GM19463 (cell line): ENCODE measurements around the gene NTRK2.

Experiments
- ATAC-seq: cut with Tn5 transposase; IDR thresholded peaks from one replicate; pipeline ENCODE4 v1.9.1; 2021; ENCODE audit warnings: mild to moderate bottlenecking, moderate library complexity; ENCODE audit not compliant: unreplicated experiment

The NTRK2 gene

DNA sequence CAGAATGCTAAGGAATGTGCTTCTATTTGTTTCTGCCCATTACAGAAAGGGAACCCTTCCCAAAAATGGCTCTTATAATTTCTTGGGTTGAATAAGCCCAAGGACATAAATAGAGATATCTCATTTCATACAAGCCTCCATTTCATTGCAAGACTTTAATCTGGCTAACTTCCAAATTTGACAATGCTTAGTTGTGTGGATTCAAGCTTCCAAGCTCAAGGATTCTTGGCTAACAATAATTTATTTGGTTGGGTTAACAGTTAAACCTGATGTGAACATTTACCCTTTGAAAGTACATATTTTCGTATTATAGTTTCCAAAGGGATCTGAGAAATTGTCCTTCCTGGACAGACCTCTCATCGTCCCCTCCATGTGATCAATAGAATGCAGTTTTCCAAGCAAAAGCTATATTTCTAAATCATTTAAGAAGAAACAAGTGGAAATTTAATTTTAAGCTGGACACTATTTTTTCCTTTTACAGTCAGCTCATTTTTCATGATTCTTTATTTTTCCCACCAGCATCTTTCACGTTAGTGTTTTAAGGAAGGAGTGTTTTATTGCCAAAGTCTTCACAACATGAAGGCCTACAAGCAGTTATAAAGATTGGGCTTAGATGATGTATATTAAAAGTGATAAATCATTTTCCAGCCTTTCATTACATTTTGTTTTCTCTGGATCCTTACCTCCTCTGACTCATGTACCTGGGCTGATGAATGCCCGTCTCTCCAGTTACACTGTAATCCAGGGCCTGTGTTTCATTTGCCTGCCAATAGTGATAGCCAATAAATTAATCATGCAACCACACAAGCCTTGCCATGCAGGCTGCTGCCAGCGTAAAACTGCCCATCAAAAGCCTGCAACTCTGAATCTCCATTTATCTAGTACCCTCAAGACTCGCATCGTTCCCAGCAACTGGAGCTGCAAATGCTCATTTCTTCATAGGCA lies 176.7 kb downstream of the NTRK2 start:
- no peak for ATAC-seq

DNA sequence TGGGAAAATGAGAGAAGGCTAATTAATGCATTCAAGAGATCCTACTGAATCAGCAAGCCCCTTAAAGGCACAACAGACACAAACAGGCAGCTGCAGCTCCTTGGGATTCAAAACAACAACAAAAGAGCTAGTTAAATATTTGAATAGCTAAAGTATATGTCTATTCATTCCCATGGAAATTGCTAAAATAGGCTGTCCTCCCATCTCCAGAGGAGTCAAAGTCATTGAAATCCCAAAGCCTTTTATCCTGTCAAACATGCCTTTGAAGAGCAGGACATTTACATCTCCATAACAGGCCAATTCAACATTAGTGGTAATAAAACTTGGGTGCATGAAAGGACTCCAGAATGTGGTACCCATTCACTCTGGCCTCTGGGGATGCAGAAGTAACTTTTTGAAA lies 177.4 kb downstream of the NTRK2 start:
- ATAC-seq, result no peak

DNA sequence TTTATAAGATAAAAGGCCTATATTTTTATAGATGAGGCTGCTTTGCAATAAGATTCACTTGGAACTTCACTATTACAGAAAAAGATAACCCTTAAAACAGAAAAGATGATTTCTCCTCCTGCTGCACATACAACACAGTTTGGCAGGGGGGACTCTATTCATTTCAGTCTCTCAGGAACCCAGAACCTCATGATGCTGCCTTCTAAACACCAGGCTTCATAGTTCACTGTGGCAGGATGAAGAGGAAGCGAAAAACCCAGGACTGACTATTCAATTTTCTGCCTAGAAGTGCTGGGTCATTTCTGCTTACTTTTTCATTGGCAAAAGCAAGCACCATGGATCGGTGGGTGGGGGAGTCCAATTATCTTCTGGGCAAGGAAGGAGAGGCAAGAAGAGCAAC lies 179.5 kb downstream of the NTRK2 start:
- no peak for ATAC-seq

DNA sequence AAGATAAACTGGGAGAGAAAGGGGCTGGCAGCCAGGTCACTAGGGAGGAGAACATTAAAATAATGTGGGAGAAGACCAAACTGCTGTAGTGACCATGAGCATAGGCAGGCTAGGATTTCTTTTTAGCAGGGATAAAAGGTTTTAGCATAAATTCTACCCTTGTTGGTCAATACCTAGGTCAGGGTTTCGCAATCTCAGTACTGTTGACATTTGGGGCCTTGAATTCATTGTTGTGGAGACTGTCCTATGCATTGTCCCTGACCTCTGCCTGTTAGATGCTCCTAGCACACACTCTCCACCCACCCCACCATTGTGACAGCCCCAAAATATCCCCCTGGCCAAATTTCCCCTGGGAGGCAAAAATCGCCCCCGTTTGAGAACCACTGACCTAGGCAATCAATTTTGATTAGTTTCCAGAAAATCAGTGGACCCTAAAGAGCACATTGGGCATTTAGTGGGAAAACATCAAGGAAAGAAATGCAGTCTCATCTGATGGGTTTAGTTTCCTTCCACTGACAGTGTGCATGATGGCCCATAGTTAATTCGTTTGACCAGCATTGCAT lies 181.4 kb downstream of the NTRK2 start:
- ATAC-seq, result no peak

DNA sequence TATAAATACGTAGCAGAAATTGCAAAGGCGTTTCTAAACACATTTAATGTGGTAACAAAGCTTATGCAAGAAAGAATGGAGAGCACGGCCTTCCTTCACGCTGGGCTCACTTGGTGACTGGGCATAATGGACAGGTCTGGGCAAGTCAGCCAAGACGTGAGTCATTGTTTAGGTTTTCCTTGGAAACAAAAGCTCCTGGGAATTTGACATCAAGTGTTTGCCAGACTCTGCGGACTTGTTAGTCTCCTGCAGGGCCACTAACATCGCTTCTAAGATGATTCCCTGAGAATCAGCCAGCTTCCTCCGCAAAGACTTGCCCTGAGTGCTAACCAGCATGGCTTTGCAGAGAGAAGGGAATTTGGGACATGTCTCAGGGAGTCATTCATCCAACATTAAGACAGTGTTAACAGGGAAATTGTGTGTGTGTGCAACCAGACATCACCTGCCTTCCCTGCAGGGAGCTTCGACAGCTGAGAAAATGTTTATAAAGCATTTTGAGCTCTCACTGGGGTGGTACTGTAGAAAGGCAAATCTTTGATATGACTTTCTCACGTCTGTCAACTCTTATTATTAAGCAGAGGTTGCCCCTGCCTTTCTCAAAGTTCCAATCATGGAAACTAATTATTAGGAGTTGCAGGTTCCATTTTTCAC lies 182.5 kb downstream of the NTRK2 start:
- ATAC-seq, result no peak

DNA sequence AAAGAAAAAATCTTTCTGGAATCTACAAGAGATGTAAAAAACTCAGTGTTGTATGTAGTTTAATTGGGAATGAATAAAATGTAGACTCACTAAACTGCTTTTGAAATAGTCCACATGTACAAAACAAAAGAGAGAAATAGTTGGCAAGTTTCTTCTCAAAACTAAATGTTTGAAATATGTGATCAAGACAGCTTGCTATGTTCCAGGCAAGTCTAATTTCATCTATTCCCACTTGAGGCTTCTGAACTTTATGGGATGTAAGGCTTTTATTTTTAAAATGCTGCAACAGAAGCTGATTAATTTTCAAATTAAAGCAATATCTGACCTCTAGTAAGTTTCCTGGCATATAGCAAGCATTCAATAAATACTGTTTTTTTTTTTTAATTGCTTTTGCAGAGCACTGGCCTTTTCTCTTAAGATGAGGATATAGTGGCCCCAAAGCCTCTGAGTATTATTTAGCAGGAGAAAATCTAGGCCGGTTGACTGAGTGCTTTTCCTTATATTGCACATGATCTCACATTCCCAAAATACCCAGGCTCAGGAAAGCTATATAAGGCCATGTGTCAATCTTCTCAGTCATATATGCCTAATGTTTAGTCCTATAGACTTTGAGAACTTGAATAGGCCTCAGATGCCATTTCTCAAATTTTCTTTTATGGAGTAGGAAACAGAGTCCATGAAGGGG lies 183.2 kb downstream of the NTRK2 start:
- no peak for ATAC-seq

DNA sequence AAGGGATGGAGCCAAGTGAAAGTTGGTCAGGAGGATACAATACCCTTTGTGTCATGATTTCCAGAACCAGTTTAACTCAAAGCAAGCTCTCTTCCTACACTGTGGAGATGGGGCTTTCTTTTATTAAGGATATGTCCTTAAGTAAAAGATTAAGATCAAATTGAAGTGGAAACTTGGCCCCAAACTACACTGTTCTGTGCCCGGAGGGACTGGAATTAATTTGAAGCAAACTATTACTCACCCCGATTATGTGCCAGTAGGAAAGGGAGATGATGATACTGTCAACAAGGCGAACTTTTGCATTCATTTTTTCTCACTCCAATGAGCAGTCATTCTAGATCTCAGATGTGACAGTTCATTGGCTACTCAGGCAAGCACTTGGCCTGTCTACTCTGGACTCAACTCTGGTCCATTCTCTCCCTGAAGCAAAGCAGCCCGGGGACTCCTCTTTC lies 186.7 kb downstream of the NTRK2 start:
- ATAC-seq, result no peak

DNA sequence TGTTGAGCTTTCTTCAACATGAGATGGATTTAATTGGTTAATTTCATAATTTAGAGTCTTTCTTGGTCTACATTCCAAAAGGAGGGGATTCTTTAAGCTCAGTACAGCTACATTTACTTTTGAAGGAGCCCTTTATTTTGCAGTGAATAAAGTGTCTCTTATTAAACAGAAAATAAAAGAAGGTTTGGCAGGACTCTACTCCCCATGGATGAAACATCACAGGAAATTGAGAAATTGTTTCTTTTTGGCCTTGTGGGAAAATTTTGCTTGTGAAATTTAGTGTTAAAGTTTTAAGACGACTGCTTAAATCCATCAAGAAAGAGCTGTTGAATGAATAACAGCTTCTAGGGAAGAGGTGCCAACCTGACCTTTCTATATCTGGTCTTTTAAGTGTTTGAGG lies 187.7 kb downstream of the NTRK2 start:
- ATAC-seq, result no peak

DNA sequence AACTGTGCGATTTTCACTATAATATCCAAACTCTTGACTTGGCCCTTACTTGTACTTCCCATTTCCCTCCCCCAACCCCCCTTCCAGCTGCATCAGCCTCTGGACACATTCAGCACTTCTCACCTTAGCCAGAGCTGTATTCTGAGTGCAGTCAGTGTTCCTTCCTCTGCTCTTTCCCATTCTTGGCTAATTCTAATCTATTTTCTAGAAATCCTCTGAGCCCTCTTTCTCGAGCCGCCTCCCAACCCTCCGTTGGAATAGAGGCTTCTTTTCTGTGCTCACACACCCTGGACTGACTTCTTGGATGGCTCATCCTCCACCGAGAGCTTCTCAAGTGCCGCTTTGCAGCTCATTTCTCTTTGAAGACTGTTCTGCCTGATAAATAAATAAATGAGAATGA lies 188.8 kb downstream of the NTRK2 start:
- ATAC-seq, result no peak

GRCh38 chr9:84860249-84861115 lies 191.0 kb downstream of the NTRK2 start:
- no peak for ATAC-seq

- ATAC-seq, result no peak
Measured at GRCh38 chr9:84861455-84861854, 191.9 kb downstream of the NTRK2 start.

DNA sequence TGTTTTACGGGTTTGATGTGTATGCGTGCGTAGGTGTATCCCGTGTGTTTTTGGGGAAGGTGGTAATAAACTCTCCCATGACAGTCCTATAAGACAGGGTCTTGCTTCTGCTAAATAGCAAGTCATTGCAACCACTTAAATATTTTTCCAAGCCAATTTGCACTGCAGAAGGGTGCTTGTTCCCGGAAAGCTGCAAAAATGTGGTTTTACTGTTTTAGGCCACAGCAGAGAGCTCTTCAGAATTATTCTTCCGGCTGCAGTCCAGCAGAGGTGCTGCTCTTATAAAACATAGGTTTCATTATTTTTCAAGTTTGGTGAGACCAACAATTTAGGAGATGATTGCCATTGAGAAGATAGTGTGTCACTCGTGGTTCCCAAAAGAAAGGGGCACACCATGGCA lies 192.8 kb downstream of the NTRK2 start:
- no peak for ATAC-seq

GRCh38 chr9:84862810-84863287 lies 193.3 kb downstream of the NTRK2 start:
- no peak for ATAC-seq

GRCh38 chr9:84863372-84863771 lies 193.8 kb downstream of the NTRK2 start:
- no peak for ATAC-seq

DNA sequence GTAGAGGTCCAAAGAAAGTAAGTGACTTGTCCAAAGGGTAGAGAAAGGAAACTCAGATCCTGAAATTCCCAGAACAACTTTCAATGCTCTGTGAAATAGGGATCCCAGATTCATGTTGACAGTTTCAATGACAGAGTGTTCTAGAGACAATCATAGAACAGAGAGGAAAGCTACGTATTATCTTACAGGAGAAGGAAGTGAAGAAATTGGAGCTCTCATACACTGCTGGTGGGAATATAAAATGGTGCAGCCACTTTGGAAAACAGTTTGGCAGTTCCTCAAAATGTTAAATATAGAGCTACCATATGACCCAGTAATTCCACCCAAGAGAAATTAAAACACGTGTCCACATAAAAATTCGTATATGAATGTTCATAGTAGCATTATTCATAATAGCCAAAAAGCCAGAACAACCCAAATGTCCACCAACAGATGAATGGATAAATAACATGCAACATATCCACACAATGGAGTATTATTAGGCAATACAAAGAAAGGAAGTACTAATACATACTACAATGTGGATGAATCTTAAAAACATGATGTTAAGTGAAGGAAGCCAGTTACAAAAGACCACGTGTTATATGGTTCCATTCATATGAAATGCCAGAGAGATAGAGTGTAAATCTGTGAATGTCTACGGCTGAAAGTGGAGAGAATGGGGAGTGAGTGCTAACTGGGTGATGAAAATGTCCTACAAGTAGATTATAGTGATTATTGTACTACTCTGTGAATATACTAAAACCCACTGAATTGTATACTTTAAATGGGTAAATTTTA lies 197.1 kb downstream of the NTRK2 start:
- no peak for ATAC-seq

DNA sequence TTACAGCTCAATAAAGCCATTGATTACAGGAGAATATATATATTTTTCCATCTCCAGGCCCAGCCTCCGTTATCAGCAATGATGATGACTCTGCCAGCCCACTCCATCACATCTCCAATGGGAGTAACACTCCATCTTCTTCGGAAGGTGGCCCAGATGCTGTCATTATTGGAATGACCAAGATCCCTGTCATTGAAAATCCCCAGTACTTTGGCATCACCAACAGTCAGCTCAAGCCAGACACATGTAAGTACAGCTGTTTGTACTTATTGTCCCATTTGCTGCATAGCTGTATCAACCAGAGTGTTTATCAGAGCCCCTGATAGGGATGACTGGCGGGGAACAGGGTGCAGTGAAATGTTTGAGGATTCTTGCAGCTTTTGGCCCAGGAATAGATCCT lies 197.7 kb downstream of the NTRK2 start:
- no peak for ATAC-seq

DNA sequence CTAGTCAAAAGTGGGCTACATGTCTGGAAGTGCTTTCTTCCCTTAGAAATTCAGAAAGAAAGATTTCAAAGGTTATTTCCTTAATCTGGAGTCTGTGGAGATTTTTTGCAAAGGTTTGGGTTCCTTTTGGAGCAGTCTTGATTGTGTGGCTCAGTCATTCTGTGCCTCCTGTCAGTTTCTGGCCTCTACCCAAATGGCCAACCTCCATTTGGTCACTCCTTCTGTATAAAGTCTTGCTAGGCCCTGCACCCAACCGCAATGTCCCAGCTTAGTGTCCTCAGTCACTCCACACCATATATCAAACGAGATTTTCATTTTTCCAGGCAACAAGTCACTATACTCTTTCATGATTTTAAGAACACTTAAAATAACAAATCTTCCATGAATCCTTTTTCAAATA lies 199.6 kb downstream of the NTRK2 start:
- ATAC-seq, result no peak

DNA sequence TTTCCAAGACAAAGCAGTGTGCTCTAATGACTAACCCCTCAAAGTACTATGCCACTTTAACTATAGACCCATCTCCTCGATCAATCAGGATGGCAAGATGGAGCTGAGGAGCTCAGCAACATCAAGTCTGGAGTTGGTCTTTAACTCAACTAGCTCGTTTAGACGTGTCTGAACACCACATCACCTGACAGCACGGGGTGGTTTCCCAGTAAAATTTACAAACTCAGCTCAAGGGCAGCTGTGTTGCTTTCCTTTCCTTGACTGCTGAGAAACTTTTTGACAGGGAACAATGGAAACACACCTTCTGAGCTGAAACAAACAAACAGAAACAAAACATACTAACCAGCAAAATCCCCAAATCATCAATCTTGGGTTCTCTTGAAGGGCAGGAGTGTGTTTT lies 202.5 kb downstream of the NTRK2 start:
- ATAC-seq, result no peak

DNA sequence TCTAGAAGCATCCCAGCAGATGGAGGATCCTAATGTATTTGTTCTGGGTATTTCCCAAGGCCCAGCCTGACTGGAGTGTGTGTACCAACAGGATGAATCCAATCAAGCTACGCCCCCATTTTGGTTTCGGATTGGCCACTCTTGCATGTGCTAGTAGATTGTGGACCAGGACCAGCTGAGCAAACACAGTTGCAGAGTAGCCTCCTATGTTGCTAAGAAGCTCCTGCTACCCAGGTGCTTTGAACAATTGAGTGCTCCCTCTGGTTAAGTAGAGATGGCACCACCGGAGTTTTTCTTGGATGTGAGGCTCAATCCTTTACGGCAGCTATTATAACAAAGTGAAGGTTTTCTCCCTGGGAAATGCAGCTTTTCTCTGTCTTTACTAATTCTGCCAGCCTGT lies 204.5 kb downstream of the NTRK2 start:
- no peak for ATAC-seq

- ATAC-seq, result no peak
Measured at GRCh38 chr9:84874596-84874995, 205.1 kb downstream of the NTRK2 start.
